ENCODE results near the gene NEU2.

NEU2 gene

DNA sequence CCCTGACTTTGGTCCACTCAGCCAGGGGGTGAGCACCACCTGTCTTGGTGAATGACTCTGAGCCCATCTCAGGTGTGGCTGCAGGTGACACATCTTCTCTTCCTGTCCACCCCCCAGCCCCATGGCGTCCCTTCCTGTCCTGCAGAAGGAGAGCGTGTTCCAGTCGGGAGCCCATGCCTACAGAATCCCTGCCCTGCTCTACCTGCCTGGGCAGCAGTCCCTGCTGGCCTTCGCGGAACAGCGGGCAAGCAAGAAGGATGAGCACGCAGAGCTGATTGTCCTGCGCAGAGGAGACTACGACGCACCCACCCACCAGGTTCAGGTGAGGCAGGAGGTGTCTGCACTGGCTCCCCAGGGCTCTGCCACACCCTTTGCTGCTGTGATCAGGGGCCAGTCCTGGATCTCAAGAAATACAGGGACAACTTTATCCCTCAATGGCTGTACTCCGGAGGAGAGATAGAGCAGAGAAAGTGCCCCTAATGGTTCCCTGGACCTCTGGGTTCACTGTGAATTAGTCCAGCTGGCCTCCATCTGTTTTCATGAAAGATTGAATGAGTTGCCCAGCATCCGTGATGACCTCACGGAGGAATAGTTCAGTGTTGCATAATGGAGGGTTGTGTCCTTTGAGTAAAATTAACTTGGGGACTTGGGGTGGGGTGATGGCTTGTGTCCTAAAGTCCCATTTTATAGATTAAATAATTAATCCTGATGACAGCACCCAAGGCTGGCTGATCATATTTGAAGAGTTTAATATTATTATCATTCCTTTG, at the start of gene NEU2:
TSS of gene NEU2 (plus strand) at position 122 of the 770 bp plus-strand sequence. CDS start at position 122, 0 bp downstream.
- DNase-seq, result peak; percentile 21

DNA sequence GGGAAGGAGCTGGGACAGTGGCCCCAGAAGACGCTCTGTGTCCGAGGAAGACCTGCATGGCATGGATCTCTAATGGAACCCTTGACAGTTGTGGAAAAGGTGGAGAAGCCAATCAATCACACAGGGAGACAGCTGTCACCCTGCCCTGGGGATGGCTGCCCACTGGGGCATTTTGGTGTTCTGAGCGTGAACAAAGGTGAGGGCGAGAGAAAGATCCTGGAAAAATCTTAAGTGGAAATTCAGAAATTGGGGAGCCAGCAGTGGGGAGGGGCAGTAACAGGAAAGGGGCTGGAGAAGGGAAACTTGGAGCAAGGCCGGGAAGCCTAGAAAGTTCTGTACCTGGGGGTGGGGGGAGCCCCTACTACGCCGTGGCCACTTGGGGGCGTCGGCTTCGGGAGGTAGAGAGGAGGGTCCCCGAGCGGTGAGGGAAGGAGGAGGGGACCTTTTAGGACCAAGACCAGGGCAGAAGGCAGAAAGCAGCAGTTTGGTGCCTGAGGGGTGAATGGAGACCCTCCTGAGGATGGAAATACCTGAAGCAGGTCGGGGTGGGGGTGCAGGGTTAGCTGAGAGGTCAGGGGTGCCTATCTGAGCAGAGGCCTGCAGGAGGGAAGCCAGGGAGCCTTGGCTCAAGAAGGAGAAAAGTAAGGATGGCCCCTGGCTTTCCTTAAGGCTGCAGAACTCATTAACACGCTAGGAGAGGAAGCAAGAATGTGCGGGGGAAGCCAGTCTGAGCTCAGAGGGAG, 49.4 kb upstream of the NEU2 start:
- no peak for DNase-seq

- DNase-seq, result no peak
These were observed 48.8 kb upstream of the NEU2 start for GRCh38 chr2:232983669-232984140.

GRCh38 chr2:232984451-232985207, 47.8 kb upstream of the NEU2 start:
- no peak for DNase-seq

DNA sequence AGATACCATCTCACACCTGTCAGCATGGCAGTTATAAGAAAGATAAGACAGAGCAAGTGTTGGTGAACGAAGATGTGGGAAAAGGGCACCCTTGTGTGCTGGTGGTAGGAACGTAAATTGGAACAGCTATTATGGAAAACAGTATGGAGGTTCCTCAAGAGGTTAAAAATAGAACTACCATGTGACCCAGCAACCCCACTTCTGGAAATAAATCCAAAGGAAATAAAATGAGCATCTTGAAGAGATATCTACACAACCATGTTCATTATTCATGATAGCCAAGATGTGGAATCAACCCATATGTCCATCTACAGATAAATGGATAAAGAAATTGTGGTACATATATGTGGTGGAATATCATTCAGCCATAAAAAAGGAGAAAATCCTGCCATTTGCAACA, 46.3 kb upstream of the NEU2 start:
- no peak for DNase-seq

- DNase-seq, result no peak
These were observed 39.1 kb upstream of the NEU2 start for GRCh38 chr2:232993231-232993821.

DNA sequence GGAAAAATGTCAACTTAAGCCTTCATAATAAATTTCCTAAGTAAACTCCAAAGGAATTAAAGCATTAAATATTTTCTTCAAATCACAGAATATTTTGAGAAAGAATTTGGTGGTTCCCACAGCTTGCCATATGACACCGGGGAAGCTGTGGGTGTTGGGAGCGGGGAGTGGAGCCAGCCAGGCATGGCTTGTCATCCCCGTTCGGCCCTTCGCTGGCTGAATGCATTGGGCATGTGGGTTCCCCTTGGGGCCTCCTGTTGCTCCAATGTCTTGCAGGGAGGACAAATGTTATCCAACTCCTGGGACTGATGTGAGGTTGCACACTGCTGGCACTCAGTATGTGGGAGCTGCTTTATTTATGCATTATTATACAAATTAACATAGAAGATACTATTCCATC, 38.0 kb upstream of the NEU2 start:
- DNase-seq, result no peak

- no peak for DNase-seq
These were observed 34.5 kb upstream of the NEU2 start for GRCh38 chr2:232997749-232998665.

DNA sequence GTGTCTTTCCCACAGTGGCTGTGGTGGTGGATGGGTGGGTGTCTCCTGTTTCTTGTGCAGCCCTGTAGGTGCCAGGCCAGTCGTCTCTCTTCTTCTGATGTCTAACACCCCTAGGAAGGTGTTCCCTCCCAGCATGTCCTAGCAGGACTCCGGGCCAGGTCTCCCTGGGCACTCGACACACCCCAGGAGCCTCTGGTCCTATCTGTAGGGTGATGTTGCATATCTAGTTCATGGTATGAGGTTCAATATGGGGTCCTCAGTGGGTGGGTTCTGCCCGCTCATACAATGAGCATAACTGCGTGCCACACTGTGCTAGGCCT, 33.8 kb upstream of the NEU2 start:
- no peak for DNase-seq

- DNase-seq, result no peak
These were observed 33.1 kb upstream of the NEU2 start for GRCh38 chr2:232999354-232999753.

DNA sequence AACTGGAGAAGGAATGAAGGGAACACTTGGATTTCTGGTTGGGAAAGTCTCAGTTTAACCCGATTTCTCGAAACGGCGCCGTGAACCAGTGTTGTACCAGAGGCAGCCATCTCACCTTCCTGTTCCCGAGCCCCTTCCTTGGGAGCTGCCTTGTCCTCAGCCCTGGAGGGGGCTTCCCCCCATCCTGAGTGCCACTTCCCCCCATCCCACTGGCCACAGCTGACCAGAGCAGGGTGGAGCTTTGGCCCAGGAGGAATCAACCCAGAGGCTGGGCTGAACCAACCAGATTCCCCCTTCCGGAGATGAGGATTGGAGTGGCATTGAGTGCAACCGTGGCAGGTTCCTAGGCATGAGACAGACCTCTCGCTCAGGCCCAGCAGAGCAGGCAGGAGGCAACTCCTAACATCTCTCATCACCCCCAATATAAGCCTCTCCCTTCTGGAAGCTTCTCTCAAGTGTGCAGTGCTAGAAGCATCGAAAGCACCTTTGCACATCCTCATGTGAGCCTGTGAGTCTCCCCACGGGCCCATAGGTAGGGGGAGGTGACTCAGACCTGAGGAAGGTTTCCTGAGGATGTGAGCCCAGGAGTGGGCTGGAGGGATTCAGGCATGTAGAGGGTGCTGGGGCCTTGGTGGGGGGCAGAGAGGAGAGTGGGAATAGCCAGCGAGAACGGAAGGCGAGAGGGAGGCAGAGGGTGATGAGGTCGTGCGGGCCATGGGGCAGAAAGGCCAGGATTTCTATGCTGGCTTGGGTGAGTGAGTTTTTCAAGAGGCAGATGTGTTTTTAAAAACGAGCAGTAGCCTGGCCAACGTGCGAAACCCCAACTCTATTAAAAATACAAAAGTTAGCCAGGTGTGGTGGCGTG, 31.4 kb upstream of the NEU2 start:
- no peak for DNase-seq

GRCh38 chr2:233002829-233003657, 29.4 kb upstream of the NEU2 start:
- DNase-seq, result no peak

DNA sequence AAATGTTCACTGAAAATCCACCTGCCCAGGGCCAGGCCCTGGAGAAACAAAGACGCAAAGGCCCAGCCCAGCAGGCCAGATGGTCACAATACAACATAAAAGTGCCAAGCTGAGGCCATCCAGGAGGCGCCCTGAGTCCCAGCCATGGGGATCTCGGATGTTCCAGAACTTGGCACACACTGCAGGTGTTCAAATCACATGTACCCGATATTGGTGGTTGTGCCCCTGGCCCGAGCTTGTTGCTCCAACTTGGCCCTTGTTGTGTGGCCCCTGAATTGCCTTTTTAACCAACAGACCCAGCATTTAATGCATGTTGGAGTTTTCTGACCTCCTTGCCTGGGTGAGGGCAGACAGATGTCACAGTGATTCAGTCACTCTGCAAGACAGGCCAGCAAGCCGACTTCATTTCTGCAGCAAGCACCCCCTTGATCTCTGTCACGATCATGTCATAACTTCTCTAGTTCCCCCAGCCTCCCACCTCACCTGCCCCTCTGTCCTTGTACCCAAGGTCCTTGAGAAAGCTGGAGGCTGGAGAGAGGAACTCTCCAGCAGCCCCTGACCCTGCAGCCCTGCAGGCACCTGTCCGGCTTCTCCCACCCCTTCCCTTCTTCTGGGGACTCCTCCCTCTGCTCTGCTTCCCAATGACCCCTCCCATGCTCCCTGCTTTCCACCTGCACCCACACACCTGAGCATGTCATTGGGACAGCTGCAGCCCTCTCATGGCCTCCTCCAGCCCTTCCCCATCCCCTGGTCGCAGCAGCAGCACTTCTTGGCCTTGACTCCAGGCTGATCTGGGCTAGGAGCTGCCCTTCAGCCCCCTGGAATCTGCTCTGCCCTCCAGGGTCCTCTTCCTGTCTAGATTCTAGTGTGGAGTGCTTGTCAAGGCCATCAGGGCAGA, 28.6 kb upstream of the NEU2 start:
- DNase-seq, result no peak

GRCh38 chr2:233005096-233005495, 27.4 kb upstream of the NEU2 start:
- DNase-seq, result no peak

DNA sequence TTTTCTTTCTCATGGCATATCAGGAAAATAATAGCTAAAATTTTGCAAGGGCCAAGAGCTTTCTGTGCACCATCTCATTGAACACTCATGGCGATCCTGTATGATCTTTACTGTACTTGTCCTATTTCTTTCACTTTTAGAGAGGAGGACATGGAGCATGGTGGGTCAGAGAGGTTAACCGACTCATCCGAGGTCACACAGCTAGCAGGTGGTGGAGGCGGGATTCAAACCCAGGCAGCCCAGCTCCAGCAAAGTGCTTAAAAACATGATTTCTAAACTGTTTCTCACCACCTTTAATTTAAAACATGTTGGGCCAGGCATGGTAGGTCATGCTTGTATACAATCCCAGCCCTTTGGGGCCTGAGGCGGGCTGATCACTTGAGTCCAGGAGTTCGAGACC, 25.8 kb upstream of the NEU2 start:
- no peak for DNase-seq

GRCh38 chr2:233007270-233007669, 25.2 kb upstream of the NEU2 start:
- DNase-seq, result no peak

- no peak for DNase-seq
These were observed 24.7 kb upstream of the NEU2 start for GRCh38 chr2:233007739-233008138.

DNA sequence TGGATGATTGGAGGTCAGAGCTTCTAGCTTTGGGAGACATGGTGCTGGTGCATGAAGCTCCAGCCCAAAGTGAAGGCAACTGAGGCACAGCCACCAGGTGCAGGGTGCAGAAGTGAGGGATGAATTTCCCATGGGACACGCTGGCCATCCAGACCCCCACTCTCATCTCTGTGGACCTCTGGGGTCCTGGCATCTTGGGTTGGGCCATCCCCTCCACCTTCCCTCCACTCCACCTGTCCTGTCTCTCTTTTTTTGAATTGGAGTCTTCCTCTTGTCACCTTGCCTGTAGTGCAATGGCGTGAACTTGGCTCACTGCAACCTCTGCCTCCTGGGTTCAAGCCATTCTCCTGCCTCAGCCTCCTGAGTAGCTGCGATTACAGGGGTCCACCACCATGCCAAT, 22.8 kb upstream of the NEU2 start:
- DNase-seq, result no peak

Data from EL (cell line).